HCT116 (cell line): ENCODE results near the gene SMIM24. TPM values are rescaled to one million over a fixed set of nuclear protein-coding genes. Genes with fewer than 3 reads are reported as not detected.

Experiments used
- ATAC-seq: fragments of 200-7000 bp; cut with Tn5 transposase; 2 replicates; pipeline ENCODE4 v1.9.1; 2020; ENCODE audit warnings: mild to moderate bottlenecking, moderate library complexity
- BruUV-seq: library from RNA; stranded (reverse); fragments of 400-500 nt; replicated peaks from 2 replicates; lab custom pipeline; 2021; lab: Mats Ljungman, UMichigan
- CTCF ChIA-PET: fragments of 300-600 bp; sonication (Branson Sonifier 250); formaldehyde crosslinking; loops from one replicate; lab custom pipeline; 2021; ENCODE audit warnings: antibody characterized with exemption; lab: Charles Lee
- POLR2A ChIA-PET: fragments of 300-600, 350-600 bp; sonication (Branson Sonifier 250); formaldehyde crosslinking; loops from one replicate; lab custom pipeline; 2021; ENCODE audit warnings: antibody characterized with exemption; lab: Charles Lee
- RAD21 ChIA-PET, 2 experiments: fragments of 300-600 bp; sonication (Branson Sonifier 250); formaldehyde crosslinking; loops; one replicate each; lab custom pipeline; 2023; ENCODE audit warnings: low total read pairs in 2 of 2; ENCODE audit not compliant: uncharacterized antibody in 2 of 2, unreplicated experiment in 2 of 2, low non-redundant PET in 1 of 2; lab: Charles Lee
- DNase-seq: peaks from one replicate; pipeline ENCODE4 v3.0.0-alpha.2; 2010; ENCODE audit warnings: low read depth, low spot score
- H2AFZ ChIP-seq: fragments of 200-600 bp; shearing (Covaris generic), sonication (generic); 2 replicates; pipeline ENCODE4 v1.6.1; 2017; ENCODE audit warnings: low read depth, mixed run types, mixed read lengths, antibody characterized with exemption, low read length; ENCODE audit not compliant: poor library complexity, severe bottlenecking
- H3K27ac ChIP-seq: 2 replicates; pipeline ENCODE4 v1.5.1; 2012; ENCODE audit warnings: low read depth, low read length
- H3K27me3 ChIP-seq: fragments of 200-600 bp; sonication (generic); 2 replicates; pipeline ENCODE4 v1.6.1; 2016; ENCODE audit warnings: mixed run types, low read length, mixed read lengths; ENCODE audit not compliant: insufficient read depth
- H3K36me3 ChIP-seq, 2 experiments: fragments of 200-500 bp in 1 of 2; fragments of 200-600 bp in 1 of 2; sonication (Bioruptor generic) in 1 of 2; sonication (generic) in 1 of 2; 2 replicates each; pipeline versions ENCODE4 v1.5.1 to v1.6.1; 2014 to 2016; ENCODE audit warnings: low read length in 2 of 2, inconsistent platforms in 1 of 2, mixed read lengths in 1 of 2, mixed run types in 1 of 2; ENCODE audit not compliant: insufficient read depth in 2 of 2, control insufficient read depth in 1 of 2
- H3K4me1 ChIP-seq, 2 experiments: fragments of 200-600 bp in 1 of 2; sonication (generic) in 1 of 2; 2 replicates each; pipeline versions ENCODE4 v1.5.1 to v1.6.1; 2012 to 2017; ENCODE audit warnings: low read length in 2 of 2, inconsistent platforms in 1 of 2, mild to moderate bottlenecking in 1 of 2, mixed read lengths in 1 of 2, mixed run types in 1 of 2, moderate library complexity in 1 of 2; ENCODE audit not compliant: insufficient read depth in 2 of 2, control insufficient read depth in 1 of 2
- H3K4me2 ChIP-seq: fragments of 200-600 bp; sonication (generic); 2 replicates; pipeline ENCODE4 v1.6.1; 2017; ENCODE audit warnings: mixed run types, low read length, mixed read lengths
- H3K4me3 ChIP-seq, 2 experiments: fragments of 200-600 bp in 1 of 2; sonication (generic) in 1 of 2; replicated peaks in 1 of 2; 2 replicates each; pipeline ENCODE4 v1.5.1; 2011 to 2016; ENCODE audit warnings: low read length in 2 of 2, control low read depth in 1 of 2, low read depth in 1 of 2, mild to moderate bottlenecking in 1 of 2, mixed read lengths in 1 of 2, mixed run types in 1 of 2
- H3K79me2 ChIP-seq: fragments of 200-600 bp; sonication (generic); 2 replicates; pipeline ENCODE4 v1.6.1; 2017; ENCODE audit warnings: mild to moderate bottlenecking, mixed run types, low read length, moderate library complexity, mixed read lengths; ENCODE audit not compliant: insufficient read depth
- H3K9ac ChIP-seq: fragments of 200-600 bp; sonication (generic); 2 replicates; pipeline ENCODE4 v1.6.1; 2016; ENCODE audit warnings: low read length, mixed read lengths
- H3K9me2 ChIP-seq: fragments of 200-600 bp; sonication (generic), shearing (Covaris generic); 2 replicates; pipeline ENCODE4 v1.6.1; 2017; ENCODE audit warnings: mixed run types, mild to moderate bottlenecking, moderate library complexity; ENCODE audit not compliant: insufficient read depth
- H3K9me3 ChIP-seq, 2 experiments: fragments of 200-500 bp in 1 of 2; fragments of 200-600 bp in 1 of 2; sonication (Bioruptor generic) in 1 of 2; sonication (generic) in 1 of 2; 2 replicates each; pipeline ENCODE4 v1.6.1; 2014 to 2017; ENCODE audit warnings: low read length in 2 of 2, mixed read lengths in 2 of 2, inconsistent platforms in 1 of 2, low read depth in 1 of 2, mild to moderate bottlenecking in 1 of 2, mixed run types in 1 of 2, moderate library complexity in 1 of 2; ENCODE audit not compliant: control insufficient read depth in 1 of 2, insufficient read depth in 1 of 2
- H4K20me1 ChIP-seq: fragments of 200-600 bp; sonication (generic), shearing (Covaris generic); 2 replicates; pipeline ENCODE4 v1.6.1; 2017; ENCODE audit warnings: mixed run types, mild to moderate bottlenecking, moderate library complexity; ENCODE audit not compliant: insufficient read depth
- CBX3 ChIP-seq: IDR thresholded peaks from 2 replicates; pipeline ENCODE4 v1.6.1; 2012; ENCODE audit warnings: low read depth
- EGR1 ChIP-seq: IDR thresholded peaks from 2 replicates; pipeline ENCODE4 v1.6.1; 2012; ENCODE audit warnings: low read depth
- EZH2 ChIP-seq: fragments of 200-600 bp; sonication (generic); IDR thresholded peaks from 2 replicates; pipeline ENCODE4 v1.6.1; 2017; ENCODE audit warnings: antibody characterized with exemption, mixed run types
- JUND ChIP-seq: IDR thresholded peaks from 2 replicates; pipeline ENCODE4 v1.6.1; 2012
- SP1 ChIP-seq: IDR thresholded peaks from 2 replicates; pipeline ENCODE4 v1.6.1; 2012; ENCODE audit warnings: low read depth
- SRF ChIP-seq: IDR thresholded peaks from 2 replicates; pipeline ENCODE4 v1.6.1; 2012; ENCODE audit warnings: low read depth
- intact Hi-C: fragments of 100-400 bp; cut with micrococcal nuclease; formaldehyde crosslinking; loops from 2 replicates; pipeline ENCODE4 v1.10.0; 2022
- total RNA-seq: library from RNA; stranded (reverse); gene quantifications from one replicate; pipeline ENCODE4 v1.2.1, GENCODE V29; 2021; ENCODE audit not compliant: unreplicated experiment
- TF ChIP-seq, protein P1 (sequence below): IDR thresholded peaks from 2 replicates; pipeline ENCODE4 v1.6.1; 2012
- TF ChIP-seq, protein P2 (sequence below): IDR thresholded peaks from 2 replicates; pipeline ENCODE4 v1.6.1; 2011; ENCODE audit warnings: mild to moderate bottlenecking, low read length, moderate library complexity; ENCODE audit not compliant: insufficient replicate concordance; ENCODE audit errors: extremely low read depth
- TF ChIP-seq, protein P3 (sequence below): IDR thresholded peaks from 2 replicates; pipeline ENCODE4 v1.6.1; 2012; ENCODE audit warnings: low read depth

Gene SMIM24
- total RNA-seq, 1 experiment from 2014 or later = not detected

DNA sequence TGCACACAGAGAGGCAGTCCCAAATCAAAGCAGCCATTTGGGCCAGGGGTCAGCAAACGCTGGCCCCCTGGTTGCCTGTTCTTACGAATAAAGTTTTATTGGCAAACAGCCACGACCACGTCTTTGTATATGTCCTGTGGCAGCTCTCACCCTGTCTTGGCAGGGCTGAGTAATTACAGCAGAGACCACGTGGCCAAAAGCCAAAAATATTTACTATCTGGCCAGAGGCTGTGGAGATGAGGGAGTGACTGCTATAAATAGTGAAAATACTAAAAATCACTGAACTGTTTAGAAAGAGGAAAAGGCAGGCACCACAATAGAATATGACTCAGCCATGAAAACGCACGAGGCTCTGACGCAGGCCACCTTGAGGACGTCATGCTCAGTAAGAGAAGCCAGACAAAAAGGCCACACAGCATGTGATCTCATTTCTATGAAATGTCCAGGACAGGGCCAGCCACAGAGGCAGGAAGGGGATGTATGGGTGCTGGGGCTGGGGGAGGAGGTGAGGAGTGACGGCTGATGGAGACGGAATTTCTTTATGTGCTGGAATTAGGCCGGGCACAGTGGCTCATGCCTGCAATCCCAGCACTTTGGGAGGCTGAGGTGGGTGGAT lies 29.4 kb downstream of the SMIM24 start:
- Histone ChIP-seq H3K27me3 (no peaks in the 10 kb centered on the region), H3K9me3 (no peaks in the 10 kb centered on the region), H4K20me1 (peaks cover 3% of the 10 kb centered on the region; the same call in 1 of the 2 replicates), H3K4me1 (peaks cover 0 to 5% of the 10 kb centered on the region in 2 experiments; a peak in 1 of 4 replicates), H3K4me2 (no peak overlapping the region), H3K27ac (0 out of 2 replicates have a peak overlapping the region, but pooled peaks have one; percentile 8), H3K79me2 (peaks cover 16% of the 10 kb centered on the region; the same call in 1 of the 2 replicates), H2AFZ (no peak overlapping the region), H3K36me3 (peaks cover 13 to 52% of the 10 kb centered on the region in 2 experiments), H3K4me3 (no peak overlapping the region), H3K9ac (no peak overlapping the region), H3K9me2 (no peaks in the 10 kb centered on the region)
- DNase-seq (no peak), ATAC-seq (peak; percentile 29)
- TF ChIP-seq, protein P1, sequence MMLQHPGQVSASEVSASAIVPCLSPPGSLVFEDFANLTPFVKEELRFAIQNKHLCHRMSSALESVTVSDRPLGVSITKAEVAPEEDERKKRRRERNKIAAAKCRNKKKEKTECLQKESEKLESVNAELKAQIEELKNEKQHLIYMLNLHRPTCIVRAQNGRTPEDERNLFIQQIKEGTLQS = no peak
- TF ChIP-seq CBX3 (no peak), SP1 (no peak), EZH2 (no peak), SRF (no peak), EGR1 (no peak), JUND (no peak)
- TF ChIP-seq, protein P2, sequence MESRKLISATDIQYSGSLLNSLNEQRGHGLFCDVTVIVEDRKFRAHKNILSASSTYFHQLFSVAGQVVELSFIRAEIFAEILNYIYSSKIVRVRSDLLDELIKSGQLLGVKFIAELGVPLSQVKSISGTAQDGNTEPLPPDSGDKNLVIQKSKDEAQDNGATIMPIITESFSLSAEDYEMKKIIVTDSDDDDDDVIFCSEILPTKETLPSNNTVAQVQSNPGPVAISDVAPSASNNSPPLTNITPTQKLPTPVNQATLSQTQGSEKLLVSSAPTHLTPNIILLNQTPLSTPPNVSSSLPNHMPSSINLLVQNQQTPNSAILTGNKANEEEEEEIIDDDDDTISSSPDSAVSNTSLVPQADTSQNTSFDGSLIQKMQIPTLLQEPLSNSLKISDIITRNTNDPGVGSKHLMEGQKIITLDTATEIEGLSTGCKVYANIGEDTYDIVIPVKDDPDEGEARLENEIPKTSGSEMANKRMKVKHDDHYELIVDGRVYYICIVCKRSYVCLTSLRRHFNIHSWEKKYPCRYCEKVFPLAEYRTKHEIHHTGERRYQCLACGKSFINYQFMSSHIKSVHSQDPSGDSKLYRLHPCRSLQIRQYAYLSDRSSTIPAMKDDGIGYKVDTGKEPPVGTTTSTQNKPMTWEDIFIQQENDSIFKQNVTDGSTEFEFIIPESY = no peak
- TF ChIP-seq, protein P3, sequence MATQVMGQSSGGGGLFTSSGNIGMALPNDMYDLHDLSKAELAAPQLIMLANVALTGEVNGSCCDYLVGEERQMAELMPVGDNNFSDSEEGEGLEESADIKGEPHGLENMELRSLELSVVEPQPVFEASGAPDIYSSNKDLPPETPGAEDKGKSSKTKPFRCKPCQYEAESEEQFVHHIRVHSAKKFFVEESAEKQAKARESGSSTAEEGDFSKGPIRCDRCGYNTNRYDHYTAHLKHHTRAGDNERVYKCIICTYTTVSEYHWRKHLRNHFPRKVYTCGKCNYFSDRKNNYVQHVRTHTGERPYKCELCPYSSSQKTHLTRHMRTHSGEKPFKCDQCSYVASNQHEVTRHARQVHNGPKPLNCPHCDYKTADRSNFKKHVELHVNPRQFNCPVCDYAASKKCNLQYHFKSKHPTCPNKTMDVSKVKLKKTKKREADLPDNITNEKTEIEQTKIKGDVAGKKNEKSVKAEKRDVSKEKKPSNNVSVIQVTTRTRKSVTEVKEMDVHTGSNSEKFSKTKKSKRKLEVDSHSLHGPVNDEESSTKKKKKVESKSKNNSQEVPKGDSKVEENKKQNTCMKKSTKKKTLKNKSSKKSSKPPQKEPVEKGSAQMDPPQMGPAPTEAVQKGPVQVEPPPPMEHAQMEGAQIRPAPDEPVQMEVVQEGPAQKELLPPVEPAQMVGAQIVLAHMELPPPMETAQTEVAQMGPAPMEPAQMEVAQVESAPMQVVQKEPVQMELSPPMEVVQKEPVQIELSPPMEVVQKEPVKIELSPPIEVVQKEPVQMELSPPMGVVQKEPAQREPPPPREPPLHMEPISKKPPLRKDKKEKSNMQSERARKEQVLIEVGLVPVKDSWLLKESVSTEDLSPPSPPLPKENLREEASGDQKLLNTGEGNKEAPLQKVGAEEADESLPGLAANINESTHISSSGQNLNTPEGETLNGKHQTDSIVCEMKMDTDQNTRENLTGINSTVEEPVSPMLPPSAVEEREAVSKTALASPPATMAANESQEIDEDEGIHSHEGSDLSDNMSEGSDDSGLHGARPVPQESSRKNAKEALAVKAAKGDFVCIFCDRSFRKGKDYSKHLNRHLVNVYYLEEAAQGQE = no peak
- intact Hi-C loops = no loop called here
- ChIA-PET RAD21 (no interaction called here), POLR2A (interaction anchor here (0.7 kb wide), 1 partner anchor 8 kb away, joined by 3 read pairs; no protein-coding TSS in a partner anchor), CTCF (no interaction called here)
- BruUV-seq = no TSS peak
